HL-60/S4 (cell line): ENCODE measurements around the gene TTK.

Experiments used
- in situ Hi-C: fragments of 300-500 bp; cut with MboI; formaldehyde crosslinking; loops from 2 replicates; pipeline ENCODE4 v1.14.3; 2022; ENCODE audit warnings: low sequenced_read_pairs

TTK gene

DNA sequence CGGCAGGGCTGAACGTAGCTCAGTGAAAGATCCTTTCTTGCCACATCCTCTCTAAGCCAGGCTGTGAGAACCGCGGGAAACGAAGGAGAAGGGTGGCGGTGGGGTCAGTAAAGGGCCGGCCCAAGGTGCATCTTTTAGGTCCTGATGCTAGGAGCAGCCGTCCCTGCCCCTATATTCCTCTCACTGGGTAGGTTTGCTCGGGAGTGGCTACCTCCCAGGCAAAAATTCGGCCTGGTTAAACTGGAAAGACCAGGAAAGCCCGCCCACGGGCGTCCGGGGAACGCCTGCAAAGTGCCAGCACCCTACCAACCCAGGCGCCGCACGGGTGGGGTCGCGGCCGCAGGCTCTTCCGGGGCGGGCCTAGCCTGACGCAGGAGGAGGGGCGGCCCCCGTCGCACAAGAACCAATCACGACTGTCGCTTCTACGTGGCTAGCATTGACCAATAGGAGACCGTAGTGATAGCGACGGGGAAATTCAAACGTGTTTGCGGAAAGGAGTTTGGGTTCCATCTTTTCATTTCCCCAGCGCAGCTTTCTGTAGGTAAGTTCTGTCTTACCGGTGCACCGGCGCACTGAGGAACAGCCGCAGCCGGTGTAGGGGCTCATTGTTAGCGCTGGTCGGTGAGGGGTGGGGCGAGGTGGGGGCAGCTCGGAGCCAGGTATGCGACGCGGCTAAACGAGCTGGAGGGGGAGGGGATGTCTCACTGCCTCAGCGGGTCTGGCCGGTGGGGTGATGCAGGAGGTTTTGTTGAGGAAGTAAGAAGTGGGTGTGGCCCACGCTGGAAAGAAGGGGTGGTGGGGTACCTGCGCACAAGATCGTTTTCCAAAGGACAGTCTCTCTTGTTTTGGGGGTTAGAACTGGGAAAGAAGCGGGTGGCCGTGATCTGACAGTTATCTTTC lies at the start of gene TTK:
TSS of gene TTK (plus strand) at position 477 of the 900 bp plus-strand sequence. CDS start 1,195 bp downstream, outside the sequence.
- in situ Hi-C loops, result no loop called here

DNA sequence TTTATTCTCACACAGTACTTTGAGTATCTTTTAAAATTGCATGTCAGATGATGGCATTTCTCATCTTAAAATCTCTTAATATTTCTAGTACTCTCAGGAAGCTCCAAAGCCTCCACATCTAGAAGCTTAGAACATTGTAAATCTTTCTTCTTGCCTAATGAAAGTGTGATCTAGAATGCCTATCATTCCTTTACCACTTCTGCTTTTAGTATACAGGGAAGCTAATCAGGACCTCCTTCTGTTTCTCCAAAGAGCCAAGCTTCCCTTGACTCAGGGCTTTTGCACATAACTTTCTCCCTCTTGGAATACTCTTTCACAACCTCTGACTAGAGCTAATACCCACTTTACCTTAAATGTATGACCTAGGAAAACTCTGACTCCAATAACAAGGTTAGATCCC lies 49.6 kb upstream of the TTK start:
- in situ Hi-C loops, result loop anchor here (10.0 kb wide), 1 partner anchor 130 kb away; no protein-coding TSS in a partner anchor

DNA sequence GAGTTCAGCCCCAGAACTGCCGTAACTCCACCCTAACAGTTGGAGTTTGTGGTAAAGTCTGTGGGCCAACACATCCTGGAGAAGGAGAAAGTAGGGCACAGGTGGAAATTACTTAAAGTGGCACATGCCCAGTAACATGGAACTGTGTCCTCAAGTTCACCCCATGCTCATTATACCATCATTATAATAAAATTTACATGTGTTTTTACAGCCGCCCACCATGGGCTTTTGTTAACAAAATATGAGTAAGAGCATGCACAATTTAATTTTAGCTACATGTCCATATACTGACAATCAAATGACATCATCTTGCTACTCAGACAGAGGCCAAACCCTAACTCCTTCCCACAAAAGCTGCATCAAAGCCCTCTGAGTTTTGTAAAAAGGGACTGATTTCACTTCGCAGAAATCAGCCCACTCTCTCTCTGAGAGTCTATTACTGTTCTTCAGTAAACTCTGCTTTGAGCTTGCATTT lies 39.8 kb upstream of the TTK start:
- in situ Hi-C loops, result no loop called here

DNA sequence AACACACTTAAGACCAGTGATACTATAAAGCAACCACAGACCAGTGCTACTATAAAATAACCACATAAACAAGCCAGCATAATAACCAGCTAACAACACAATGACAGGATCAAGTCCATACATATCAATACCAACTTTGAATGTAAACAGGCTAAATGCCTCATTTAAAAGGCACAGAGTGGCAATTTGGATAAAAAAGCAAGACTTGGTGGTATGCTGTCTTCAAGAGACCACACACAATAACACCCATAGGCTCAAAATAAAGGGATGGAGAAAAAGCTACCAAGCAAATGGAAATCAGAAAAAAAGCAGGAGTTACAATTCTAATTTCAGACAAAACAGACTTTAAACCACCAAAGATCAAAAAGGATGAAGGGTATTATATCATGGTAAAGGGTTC lies 37.3 kb upstream of the TTK start:
- in situ Hi-C loops, result no loop called here

DNA sequence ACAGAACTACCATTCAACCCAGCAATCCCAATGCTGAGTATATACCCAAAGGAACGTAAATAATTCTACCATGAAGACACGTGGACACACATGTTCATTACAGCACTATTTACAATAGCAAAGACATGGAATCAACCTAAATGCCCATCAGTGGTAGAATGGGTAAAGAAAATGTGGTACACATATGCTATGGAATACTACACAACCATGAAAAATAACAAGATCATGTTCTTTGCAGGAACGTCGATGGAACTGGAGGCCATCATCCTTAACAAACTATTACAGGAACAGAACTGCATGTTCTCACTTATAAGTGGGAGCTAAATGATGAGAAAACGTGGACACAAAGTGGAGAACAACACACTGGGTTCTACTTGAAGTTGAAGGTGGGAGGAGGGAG lies 34.7 kb upstream of the TTK start:
- in situ Hi-C loops, result no loop called here

DNA sequence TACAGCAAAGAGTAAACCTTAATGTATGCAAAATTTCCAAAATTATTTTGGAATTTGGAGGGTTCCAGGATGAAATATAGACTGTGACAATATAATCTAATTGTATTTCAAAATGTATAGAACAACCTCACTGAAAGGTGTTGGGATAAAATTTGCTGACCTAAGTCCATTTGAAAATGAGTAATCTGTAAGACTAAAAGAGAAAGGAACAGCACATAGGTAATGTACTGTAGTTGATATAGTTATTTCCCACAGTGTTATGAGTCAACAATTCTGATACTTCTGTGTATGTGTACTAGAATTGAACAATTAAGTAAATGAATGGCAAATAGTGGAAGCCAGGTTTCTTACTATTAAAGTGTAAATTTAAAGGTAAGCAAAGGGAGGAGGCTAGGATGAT lies 33.3 kb upstream of the TTK start:
- in situ Hi-C loops, result no loop called here

DNA sequence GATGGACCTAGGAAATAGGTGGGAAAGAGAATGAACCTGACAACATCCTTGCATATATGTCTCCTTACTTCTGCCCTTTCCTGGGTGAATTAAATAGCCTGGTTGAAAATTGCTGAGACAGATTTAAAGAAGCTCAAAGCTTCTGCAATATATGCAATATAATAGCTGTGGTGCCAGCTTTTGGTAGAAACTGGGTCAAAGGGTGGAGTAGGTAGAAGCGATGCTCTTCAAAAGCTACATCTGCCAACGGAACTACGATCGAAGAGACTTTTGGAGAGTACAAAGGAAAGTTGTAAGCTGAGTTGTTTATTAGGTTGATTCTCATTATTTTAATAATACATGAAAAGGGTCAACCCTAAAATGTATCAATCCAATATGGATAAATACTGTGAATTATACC lies 22.8 kb upstream of the TTK start:
- in situ Hi-C loops, result no loop called here

DNA sequence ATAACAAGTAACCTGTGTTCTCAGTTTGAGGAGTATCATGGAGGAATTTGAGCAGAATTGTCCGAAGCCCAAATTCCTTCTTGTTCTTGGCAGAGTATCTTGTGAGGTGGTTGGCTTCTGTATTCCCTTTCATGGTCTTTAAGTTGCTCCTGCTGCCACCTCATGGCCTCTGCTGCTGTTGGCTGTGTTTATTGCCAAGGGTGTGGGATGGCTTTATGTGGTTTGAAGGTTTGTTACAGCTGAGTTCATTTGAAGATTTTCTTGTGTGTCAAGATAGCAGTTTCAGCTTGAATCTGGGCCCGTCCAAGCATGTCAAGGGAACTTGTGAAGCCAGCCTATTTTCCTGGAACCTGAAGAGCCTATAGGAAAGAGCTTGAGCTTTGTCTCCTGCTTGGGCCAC lies 20.2 kb upstream of the TTK start:
- in situ Hi-C loops, result no loop called here

DNA sequence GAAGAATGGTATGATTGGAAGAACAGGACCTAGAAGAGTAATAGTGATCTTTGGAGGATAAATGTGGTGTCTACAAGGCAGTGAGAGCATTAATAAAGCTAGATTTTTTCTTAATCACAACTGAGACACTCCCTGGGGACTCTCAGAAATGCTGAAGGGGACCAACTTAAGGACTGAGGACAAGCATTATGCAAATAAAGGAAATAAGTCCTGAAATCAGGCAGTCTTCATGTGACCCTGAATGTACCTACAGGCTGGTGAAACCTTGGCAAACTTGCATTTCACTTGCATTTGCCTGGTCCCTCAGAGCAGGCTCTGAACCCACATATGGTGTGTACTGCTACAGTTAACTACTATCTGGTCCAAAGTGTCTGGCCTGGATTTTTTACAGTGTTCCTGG lies 19.3 kb upstream of the TTK start:
- in situ Hi-C loops, result no loop called here

DNA sequence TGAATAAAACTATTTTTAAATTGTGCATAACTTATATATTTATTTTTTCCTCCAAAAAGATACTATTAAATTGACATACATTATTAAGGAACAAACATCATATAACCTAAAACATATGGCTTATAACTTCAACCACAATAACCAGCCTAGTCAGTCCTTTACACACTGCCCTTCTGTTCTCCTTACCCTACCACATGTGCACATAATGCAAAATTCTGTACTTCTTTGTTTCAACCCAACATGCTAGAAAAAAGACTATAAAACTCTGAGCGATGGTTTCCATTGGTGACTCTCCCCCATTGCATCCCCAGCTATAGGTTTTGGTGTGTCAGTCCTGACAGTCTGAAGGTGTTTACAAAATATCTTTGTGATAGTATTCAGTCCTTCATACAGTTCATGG lies 14.8 kb upstream of the TTK start:
- in situ Hi-C loops, result no loop called here

DNA sequence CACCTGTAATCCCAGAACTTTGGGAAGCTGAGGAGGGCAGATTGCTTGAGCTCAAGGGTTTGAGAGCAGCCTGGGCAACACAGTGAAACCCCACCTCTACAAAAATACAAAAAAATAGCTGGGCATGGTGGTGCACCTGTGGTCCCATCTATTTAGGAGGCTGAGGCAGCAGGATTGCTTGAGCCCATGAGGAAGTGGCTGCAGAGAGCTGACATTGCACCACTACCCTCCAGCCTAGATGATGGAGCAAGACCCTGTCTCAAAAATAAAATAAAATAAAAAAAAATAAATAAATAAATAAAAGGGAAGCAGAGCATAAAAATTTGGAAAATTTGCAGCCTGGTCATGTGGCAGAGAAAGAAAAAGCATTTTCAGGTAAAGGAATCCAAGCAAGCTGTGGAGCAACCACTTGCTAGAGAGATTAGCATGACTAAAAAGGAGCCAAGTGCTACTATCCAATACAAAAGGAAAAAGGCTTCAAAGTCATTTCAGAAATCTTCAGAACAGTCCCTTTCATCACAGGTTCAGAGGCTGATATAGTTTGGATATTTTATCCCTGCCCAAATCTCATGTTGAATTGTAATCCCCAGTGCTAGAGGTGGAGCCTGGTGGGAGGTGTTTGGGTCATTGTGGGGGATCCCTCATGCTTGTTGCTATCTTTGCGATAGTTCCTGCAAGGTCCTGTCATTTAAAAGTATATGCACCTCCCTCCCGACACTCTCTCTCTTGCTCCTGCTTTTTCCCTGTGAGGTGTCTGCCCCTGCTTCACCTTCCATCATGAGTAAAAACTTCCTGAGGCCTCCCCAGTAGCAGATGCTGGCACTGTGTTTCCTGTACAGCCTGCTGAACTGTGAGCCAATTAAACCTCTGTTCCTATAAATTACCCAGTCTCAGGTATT lies 11.2 kb upstream of the TTK start:
- in situ Hi-C loops, result no loop called here

DNA sequence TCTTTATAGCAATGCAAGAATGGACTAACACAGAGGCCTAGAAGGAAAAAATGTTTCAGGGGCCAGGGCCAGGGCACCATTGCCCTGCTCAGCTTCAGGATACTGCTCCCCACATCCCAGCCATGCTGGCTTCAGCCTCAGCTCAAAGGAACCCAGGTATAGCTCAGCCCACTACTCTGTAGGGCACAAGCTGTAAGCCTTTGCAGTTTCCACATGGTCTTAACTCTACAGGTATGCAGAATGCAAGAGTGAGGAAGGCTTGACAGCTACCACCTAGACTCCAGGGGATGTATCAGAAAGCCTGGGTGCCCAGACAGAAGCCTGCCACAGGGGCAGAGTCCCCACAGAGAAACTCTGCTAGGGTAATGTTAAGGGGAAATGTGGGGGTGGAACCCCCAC lies 10.5 kb upstream of the TTK start:
- in situ Hi-C loops, result no loop called here

DNA sequence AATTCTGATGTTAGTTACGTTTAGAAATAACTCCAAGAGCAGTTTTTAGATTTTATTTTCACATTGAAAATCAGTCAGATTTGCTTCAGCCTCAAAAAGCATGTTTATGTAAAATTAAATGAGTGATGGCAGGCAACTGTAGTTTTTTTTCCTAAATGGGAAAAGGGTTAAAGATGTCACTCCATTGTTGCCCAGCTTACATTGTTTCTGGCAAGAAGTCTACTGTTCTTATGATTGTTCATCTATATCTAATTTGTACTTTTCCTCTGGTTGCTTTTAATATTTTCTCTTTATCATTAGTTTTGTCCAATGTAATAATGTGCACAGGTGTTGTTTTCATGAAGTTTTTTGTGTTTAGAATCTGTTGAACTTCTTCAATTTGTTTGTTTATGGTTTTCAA lies 6.7 kb upstream of the TTK start:
- in situ Hi-C loops, result no loop called here

DNA sequence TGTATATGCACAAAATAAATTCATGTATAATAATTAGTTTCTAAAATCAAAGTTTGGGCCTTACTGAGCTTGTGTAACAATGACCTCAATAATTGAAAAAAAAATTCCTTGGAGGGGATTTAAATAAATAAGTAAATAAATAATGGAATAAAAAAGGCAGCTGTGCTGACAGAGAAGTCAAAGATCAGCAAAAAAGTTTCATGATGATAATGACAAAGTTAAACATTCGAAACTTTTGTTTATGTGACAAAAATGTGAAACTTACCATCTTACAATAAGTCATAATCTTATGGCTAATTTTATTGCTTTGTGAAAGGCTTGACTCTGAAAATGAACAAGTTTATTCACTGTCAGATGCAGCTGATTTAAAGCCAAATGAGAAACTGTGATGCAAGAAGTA lies 3.1 kb upstream of the TTK start:
- in situ Hi-C loops, result no loop called here

DNA sequence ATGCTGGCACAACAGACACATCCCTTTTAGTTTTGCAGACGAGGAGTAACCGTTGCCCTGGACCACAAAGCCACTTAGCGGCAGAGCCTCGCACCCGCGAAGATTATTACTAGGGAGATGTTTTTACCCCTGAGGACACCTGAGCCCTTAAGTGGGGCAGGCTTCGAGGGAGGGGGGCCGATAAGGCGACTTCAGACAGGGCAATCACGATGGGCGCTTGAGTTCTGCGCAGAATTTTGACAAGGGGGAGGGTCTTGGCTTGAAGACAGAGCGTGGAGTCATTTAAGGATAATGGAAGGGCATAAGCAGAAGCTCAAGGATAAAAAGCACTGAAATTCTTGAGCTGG lies 650 bp upstream of the TTK start:
- in situ Hi-C loops, result no loop called here

DNA sequence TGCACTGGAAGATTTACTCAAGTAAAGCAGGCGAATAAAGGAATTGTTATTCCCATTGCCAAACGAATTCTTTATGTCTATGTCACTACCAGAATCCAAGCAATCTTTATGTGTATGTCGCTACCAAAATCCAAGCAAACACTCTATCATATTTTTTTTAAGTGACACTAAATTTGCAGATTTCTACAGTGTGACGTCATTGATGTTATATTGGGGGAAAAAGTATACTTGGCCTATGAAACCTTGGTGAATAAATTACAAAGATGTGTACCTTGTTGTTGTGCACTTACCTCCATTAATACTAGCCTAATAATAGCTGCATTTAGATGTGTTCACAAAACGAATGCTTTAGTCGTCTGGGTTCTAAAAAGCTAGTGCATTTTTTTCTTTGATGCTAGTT lies 957 bp downstream of the TTK start:
- in situ Hi-C loops, result no loop called here

DNA sequence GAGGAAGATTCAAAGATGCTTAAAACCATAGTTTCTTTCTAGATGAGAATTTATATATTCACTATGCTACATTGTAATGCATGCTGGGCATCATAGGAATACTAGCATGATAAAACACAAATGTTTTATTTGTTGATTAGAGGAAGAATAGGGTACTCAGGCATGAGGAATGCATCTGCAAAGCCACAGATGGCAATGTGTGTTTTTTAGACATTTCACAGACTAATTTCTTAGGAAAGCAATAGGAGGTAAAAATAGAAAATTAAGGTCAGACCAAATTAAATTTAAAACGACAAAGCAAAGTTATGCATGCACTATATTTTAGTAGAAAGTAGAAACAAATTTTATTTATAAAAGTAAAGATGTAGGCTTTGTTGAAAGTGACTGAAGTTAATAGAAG lies 2.1 kb downstream of the TTK start:
- in situ Hi-C loops, result no loop called here

DNA sequence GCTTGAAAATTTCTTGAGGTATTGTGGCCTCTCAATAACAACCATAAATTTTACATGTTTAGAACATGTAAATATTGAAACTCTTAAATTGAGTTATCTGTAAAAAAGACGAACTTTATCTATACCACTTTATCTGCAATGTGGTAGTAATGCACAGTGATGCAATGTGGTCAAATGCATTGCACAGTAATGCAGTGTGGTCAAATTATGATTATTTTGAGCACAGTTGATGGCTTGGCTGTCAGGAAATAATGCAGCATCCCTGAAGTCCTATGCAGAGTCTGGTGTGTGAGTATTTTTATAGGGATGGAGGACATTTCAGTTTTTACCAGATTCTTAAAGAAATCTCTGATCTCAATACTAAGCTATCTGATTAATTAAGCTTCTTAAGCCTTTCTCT lies 5.1 kb downstream of the TTK start:
- in situ Hi-C loops, result no loop called here

DNA sequence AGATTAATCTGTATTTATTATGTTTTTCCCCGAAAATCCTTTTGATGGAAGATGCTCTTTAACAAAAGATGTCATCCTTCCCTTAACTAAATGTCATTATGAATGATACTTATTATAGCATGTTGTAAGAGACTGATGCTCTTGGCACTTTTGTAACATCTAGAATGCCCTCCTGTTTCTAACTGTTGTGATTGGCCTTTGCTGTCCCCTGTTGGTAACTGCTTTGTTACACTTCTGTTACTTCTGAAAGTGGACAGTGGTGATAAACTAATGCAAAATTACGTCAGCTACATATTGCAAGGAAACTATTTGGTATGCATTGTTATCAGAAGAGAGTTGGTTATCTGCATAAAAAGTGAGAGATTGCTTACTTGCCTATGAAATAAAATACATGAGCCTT lies 5.8 kb downstream of the TTK start:
- in situ Hi-C loops, result no loop called here

DNA sequence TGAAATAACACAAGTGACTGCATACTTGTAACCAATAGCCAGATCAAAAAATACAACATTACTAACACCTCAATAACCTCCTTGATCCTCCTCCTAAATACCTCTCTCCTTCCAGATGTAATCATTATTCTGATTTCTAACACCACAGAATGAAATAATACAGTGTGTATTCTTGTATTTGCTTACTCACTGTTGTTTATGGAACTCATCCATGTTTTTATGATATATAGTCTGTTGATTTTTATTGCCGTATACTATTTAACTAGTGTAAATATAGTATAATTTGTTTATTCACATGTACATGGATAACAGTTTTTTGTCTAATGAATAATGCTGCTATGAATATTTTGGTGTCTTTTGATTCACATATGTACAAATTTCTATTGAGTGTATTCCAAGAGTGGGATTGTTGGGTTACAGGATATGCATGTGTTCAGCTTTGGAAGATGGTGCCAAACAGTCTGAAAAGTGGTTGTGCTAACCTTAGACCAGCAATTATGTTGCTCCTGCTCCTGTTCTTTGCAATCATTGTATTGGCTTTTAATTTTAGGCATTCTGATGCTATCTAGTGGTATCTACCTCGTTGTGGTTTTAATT lies 11.5 kb downstream of the TTK start:
- in situ Hi-C loops, result no loop called here

DNA sequence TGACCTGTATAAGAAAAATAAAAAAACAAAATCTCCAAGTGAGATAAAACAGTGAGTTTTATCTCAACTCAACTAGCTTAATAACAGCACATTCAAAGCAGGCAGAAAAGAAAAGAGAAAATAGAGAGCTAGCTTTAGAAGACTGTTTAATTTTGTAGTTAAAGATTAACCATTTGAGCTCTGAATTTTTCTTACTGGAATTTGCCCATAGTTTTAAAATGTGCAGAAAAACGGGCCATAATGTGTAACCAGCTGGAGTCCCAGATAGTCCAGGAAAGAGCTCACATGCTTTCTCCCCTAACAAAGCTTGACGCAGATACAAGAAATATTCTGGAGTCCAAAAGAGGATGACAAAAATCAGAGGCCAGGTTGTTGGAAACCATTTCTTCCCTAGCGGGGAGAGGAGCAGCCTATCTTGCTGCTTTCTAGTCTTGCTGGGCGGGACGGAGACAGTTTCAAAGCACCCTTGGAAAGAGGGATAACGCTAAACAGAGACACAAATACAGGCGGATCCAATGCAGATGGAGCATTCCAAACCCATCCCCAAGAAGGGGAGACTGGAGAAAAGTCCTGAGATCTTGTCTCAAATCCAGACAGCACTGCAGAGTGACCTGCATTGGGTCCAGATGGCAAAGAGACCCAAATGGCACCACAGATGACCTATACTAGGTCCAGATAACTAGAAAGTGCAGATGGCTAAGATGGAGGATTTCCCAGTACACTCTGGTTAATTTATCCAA lies 16.1 kb downstream of the TTK start:
- in situ Hi-C loops, result no loop called here
